NCI-H1417 (cell line): ENCODE measurements around the gene CA9.
A peak's percentile ranks its signal among the peaks of the same experiment; 100 is the strongest.
"Not testable (repeated sequence)": the region's sequence is repeated elsewhere in the genome, so short reads cannot be mapped to it uniquely, and the experiment has no call there.

Source experiments
- DNase-seq, 3 experiments: peaks; one replicate each; lab custom pipeline; 2025; lab: John Stamatoyannopoulos, UW

The CA9 gene

DNA sequence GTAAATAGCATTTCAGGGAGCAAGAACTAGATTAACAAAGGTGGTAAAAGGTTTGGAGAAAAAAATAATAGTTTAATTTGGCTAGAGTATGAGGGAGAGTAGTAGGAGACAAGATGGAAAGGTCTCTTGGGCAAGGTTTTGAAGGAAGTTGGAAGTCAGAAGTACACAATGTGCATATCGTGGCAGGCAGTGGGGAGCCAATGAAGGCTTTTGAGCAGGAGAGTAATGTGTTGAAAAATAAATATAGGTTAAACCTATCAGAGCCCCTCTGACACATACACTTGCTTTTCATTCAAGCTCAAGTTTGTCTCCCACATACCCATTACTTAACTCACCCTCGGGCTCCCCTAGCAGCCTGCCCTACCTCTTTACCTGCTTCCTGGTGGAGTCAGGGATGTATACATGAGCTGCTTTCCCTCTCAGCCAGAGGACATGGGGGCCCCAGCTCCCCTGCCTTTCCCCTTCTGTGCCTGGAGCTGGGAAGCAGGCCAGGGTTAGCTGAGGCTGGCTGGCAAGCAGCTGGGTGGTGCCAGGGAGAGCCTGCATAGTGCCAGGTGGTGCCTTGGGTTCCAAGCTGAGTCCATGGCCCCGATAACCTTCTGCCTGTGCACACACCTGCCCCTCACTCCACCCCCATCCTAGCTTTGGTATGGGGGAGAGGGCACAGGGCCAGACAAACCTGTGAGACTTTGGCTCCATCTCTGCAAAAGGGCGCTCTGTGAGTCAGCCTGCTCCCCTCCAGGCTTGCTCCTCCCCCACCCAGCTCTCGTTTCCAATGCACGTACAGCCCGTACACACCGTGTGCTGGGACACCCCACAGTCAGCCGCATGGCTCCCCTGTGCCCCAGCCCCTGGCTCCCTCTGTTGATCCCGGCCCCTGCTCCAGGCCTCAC is at the start of gene CA9:
Gene CA9, plus strand, starts transcription at position 797 of the 893 bp plus-strand sequence. Its CDS starts 32 bp downstream, at position 829.
- no peak for DNase-seq

GRCh38 chr9:35627575-35627974 is 46.2 kb upstream of the CA9 start:
- no peak for DNase-seq

- DNase-seq: no peak
These were observed 45.2 kb upstream of the CA9 start for GRCh38 chr9:35628389-35628991.

GRCh38 chr9:35629597-35629996 is 44.1 kb upstream of the CA9 start:
- no peak for DNase-seq

DNA sequence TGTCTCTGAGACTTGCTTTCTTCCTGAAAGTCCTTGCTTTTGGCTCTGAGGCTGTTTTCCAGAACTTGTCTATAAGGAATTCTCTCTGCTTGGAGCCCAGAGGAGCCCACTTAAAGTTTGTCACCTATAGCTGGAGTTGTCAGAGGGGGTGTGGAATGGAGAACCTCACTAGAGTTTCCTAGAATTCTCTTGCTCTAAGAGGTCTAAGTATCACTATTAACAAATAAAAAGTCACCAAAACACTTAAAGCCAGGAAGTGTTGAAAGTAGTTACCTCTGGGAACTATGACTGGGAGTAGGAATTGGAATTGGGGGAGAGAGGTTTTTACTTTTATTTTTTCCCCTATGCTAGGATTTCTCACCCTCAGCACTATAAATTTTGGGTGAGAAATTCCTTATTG is 38.0 kb upstream of the CA9 start:
- DNase-seq: no peak

- DNase-seq: no peak
These were observed 37.4 kb upstream of the CA9 start for GRCh38 chr9:35636135-35636876.

GRCh38 chr9:35636877-35637246 is 36.9 kb upstream of the CA9 start:
- not testable (repeated sequence) for DNase-seq

- DNase-seq: not testable (repeated sequence)
These were observed 36.2 kb upstream of the CA9 start for GRCh38 chr9:35637427-35637955.

DNA sequence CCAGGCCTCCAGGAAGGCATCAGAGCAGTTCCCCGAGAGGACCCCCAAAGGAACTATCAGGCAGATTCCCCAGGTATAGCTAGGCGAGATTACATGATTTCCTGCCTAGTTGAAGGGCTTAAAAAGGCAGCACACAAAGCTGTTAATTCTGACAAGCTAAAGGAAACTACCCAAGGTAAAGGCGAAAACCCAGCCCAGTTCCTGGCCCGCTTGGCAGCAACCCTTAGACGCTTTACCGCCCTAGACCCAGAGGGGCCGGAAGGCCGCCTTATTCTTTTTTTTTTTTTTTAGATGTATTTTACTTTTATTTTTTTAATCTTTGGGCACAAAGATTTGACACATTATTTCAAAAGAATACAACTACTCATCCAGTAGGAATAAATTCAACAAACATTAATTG is 35.0 kb upstream of the CA9 start:
- DNase-seq: not testable (repeated sequence)

DNA sequence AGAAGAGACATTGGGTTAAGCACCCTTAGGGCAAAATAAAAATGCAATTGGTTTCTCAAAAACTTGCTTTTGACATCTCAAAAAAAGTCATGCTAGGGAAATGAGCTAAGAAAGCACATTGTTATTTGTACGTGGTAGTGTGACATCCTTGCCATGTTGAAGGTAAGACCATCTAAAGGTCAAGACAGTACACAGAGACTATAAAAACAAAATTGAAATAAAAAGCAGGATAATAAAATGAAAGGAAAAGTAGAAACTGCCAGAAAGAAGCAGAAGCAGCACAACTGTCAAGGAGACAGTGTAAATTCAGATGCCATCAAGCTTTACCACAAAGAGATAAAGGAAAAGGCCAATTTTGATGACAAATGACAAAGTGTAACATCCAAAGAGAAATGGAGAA is 34.5 kb upstream of the CA9 start:
- not testable (repeated sequence) for DNase-seq

DNA sequence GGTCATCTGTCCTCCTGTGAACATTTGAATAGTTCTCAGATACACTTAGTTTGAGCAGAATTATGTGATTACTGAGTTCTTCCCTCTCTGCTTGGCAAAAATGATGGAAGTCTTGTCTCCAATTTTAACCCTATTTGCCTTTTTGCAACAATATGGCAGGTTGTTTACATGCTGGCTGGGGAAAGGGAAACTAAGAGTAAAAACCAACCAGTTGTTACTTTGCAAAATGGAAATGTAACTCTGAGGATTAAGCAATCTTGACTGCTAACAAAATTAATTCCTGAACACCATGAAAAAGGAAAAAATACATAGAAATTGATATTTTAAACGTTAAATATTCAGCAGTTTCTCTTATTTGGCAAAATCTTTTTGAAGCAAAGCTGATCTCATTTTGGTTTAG is 34.1 kb upstream of the CA9 start:
- DNase-seq: no peak

- not testable (repeated sequence) for DNase-seq
These were observed 33.3 kb upstream of the CA9 start for GRCh38 chr9:35640431-35640830.

DNA sequence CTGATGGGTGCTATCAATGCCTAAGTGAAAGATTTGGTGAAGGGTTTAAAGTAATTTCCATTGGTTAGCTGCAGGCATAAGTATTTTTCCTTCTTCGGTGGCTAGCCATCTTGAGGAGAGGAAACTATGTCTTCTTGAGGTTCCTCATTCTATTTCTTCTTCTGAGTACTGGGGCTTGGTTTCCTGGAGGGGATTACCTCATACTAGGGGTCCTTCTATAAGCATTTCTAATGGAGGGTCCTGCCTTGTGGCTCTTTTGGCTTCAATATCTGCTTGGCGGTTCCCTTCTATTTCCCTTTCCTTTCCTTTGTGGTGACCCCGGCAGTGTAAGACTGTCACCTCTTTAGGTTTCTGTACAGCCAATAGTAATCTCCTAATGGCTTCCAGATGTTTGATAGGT is 32.2 kb upstream of the CA9 start:
- not testable (repeated sequence) for DNase-seq

- no peak for DNase-seq
These were observed 30.7 kb upstream of the CA9 start for GRCh38 chr9:35643046-35643445.

DNA sequence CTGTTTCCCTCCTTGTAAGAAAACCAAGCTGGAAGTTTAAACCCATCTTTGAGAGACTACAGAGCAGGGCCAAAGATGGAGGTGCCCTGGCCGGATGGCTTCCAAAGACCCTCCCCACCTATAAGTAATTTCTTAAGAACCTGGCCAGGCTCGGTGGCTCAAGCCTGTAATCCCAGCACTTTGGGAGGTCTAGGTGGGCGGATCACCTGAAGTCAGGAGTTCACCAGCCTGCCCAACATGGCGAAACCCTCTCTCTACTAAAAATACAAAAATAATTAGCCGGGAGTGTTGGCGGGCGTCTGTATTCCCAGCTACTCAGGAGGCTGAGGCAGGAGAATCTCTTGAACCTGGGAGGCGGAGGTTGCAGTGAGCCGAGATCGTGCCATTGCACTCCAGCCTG is 28.0 kb upstream of the CA9 start:
- DNase-seq: not testable (repeated sequence)

- peak in 2 of 3 experiments; percentile 69 to 76 for DNase-seq
These were observed 27.6 kb upstream of the CA9 start for GRCh38 chr9:35646153-35646532.

DNA sequence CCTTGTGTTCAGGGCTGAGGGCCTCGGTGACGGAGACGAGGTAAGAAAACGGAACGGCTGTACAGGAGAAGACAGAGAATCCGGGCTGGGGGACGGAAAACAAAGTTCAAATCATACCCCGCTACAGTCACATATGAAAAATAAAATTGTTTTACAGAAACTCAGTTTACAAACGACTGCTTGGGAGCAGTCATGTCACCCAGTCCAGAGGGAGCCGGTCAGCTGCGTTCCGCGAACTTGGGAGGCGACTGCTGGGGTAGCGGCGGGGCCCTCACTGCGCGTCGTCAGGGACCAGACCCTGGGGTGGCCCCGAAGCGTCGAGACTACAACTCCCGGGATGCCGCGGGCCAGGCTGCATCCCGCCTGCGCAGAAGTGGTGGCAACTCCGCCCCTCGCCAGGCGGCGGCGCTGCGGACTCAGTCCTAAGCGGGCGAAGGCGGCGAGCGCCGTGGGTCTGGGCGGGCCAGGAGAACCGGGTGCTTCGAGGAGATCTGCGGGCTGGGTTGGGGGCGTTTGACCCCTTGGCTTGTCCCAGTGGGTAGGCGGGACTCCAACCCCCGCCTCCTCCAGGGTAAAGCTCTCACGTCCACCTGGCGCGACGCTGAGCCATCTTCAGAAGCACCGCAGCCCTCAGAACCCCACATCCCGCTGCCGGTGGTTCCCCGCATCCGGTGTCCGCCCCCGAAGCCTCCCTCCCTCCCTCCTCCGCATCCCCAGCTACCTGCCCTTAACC is 27.0 kb upstream of the CA9 start:
- peak; percentile 82 to 88 (median 86) for DNase-seq

DNA sequence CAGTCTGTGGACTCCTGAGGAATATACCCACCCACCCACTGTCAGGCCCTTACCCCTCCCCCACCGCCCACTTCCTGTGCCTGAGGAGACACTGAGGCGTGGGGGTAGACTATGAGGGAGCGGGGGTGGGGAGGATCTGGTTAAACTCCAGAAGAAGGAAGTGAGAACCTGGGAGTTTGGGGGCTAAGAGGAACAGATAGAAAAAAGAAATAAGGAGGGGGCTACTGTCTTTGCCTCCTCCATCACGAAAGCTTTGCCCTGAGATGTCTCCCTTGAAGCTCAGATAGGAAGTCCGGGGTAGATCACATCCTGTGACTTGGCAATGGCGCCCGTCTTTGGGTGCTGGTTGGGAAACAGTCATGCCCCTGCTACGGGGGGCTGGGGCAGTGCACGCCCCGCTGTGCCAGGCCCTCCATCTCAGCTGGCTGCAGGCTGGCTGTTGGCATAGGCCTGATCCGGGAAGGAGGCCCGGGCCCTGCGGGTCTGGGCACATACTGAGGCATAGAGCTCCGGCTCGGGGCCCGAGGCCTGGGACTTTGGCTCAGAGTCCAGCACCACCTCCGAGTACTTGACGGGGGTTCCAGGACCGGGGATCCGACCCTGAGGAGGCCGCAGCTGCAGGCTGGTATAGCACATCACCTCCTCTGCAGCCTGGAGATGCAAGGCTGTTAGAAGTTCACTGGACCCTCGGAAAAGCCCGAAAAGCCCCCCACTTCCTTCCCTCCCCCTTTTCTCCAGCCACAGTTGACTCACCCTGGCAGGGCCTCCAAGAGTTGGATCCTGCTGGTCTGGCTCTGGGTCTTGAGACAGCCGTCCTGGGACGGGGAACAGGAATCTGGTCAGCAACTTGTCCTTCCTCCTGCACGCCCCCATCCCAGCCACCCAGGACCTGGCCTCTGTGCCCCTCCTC is 24.0 kb upstream of the CA9 start:
- no peak for DNase-seq

DNA sequence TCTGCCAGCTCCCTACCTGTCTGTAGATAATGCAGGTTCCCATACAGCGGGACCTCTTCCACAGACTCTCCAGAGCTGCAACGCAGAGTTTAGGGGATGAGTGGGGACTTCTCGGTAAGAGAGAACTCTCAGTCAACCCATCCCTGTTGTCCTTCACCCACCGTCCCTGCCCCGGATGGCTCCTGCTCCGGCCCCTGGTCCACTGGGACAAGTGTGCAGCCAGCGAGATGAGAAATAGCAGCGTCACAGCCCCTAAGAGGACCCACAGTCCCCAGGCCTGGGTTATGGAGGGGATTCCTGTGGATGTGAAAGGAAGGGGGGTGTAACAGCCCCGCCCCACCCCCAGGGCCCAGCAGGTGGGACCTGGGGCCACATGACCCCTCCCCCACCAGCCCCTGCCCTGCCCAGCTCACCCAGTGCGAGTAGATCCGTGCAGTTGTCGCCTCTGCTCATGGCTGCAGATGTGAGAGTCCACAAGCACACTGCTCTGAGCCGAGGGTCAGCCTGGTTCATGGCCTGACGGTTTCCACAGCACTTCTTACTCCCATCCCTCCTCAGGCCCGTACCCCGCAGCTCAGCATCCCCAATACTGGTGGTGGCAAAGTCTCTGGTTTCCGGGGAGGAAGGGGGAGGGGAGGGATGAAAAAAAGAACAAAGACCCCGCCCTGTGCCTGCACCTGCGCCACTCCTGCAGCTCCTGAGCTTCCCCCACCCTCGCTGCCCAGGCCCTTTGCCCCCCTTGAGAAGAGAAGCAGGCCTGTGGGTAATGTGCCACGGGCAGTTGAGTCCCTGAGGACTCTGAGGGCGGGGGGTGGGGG is 23.2 kb upstream of the CA9 start, which contains the start of gene SIT1:
Gene SIT1, minus strand, starts transcription at position 591 of the 818 bp plus-strand sequence. Its CDS starts 78 bp downstream, at position 513.
- DNase-seq: peak in 2 of 3 experiments; percentile 7 to 22
